ENCODE measurements around the gene MGAT1. TPM values are rescaled to one million over a fixed set of nuclear protein-coding genes. Genes with fewer than 3 reads are reported as not detected.

Gene MGAT1
- total RNA-seq, 1 donor from 2014 or later: 152 TPM

GRCh38 chr5:180787711-180788431, 14.7 kb downstream of the MGAT1 start:
- Histone ChIP-seq H3K36me3 (peaks cover 0 to 33% of the 10 kb centered on the region in 2 donors), H3K27me3 (no peaks in the 10 kb centered on the region), H3K27ac (no peak overlapping the region), H3K4me3 (no peak overlapping the region), H3K4me1 (peaks cover 50% of the 10 kb centered on the region), H3K9me3 (no peaks in the 10 kb centered on the region)
- DNase-seq (ENCODE audit: extremely low spot score in 2 of 2): peak in 1 of 2 donors; percentile 70
- TF ChIP-seq CTCF (IDR thresholded peaks at IDR 0.05) (no peak), POLR2AphosphoS5 (IDR thresholded peaks at IDR 0.05; ENCODE audit: insufficient read depth in 1 of 2, low read depth in 1 of 2) (no peak), POLR2A (IDR thresholded peaks at IDR 0.05) (no peak)
- intact Hi-C loops (cut with DNase I): loop anchor here (5.0 kb wide), 1 partner anchor 74 kb away; the partner anchor contains the start of gene ZFP62

GRCh38 chr5:180786531-180787398, 15.8 kb downstream of the MGAT1 start:
- H3K27me3 ChIP-seq: no peaks in the 10 kb centered on the region
- peak in 1 of 2 donors; percentile 82 for DNase-seq (ENCODE audit: extremely low spot score in 2 of 2)
- peaks cover 50% of the 10 kb centered on the region for H3K4me1 ChIP-seq
- intact Hi-C loops (cut with DNase I): loop anchor here (5.0 kb wide), 1 partner anchor 76 kb away; the partner anchor contains the start of gene ZFP62
- TF ChIP-seq POLR2A (IDR thresholded peaks at IDR 0.05): no peak
- no peak for TF ChIP-seq CTCF (IDR thresholded peaks at IDR 0.05)
- TF ChIP-seq POLR2AphosphoS5 (IDR thresholded peaks at IDR 0.05; ENCODE audit: insufficient read depth in 1 of 2, low read depth in 1 of 2): peak in 1 of 2 donors; percentile 15
- H3K36me3 ChIP-seq: peaks cover 0 to 22% of the 10 kb centered on the region in 2 donors
- no peak overlapping the region for H3K4me3 ChIP-seq
- no peaks in the 10 kb centered on the region for H3K9me3 ChIP-seq
- peak overlapping the region; percentile 81 for H3K27ac ChIP-seq

- Histone ChIP-seq H3K27ac (peak overlapping the region; percentile 81), H3K27me3 (no peaks in the 10 kb centered on the region), H3K36me3 (peaks cover 0 to 13% of the 10 kb centered on the region in 2 donors), H3K4me3 (no peak overlapping the region), H3K4me1 (peaks cover 45% of the 10 kb centered on the region), H3K9me3 (no peaks in the 10 kb centered on the region)
- peak in 1 of 2 donors; percentile 77 for DNase-seq (ENCODE audit: extremely low spot score in 2 of 2)
- intact Hi-C loops (cut with DNase I): loop anchor here (5.0 kb wide), 1 partner anchor 76 kb away; the partner anchor contains the start of gene ZFP62
- TF ChIP-seq POLR2AphosphoS5 (IDR thresholded peaks at IDR 0.05; ENCODE audit: insufficient read depth in 1 of 2, low read depth in 1 of 2): no peak
- TF ChIP-seq POLR2A (IDR thresholded peaks at IDR 0.05): no peak
- TF ChIP-seq CTCF (IDR thresholded peaks at IDR 0.05): no peak
Measured at GRCh38 chr5:180785794-180786221, 16.8 kb downstream of the MGAT1 start.

GRCh38 chr5:180785121-180785781, 17.4 kb downstream of the MGAT1 start:
- intact Hi-C loops (cut with DNase I): loop anchor here (5.0 kb wide), 1 partner anchor 77 kb away; the partner anchor contains the start of gene ZFP62
- Histone ChIP-seq H3K9me3 (no peaks in the 10 kb centered on the region), H3K27me3 (no peaks in the 10 kb centered on the region), H3K27ac (peak overlapping the region; percentile 81), H3K4me1 (peaks cover 44% of the 10 kb centered on the region), H3K36me3 (peaks cover 0 to 9% of the 10 kb centered on the region in 2 donors), H3K4me3 (no peak overlapping the region)
- TF ChIP-seq CTCF (IDR thresholded peaks at IDR 0.05) (no peak), POLR2AphosphoS5 (IDR thresholded peaks at IDR 0.05; ENCODE audit: insufficient read depth in 1 of 2, low read depth in 1 of 2) (peak in 1 of 2 donors; percentile 32), POLR2A (IDR thresholded peaks at IDR 0.05) (no peak)
- peak in 1 of 2 donors; percentile 92 for DNase-seq (ENCODE audit: extremely low spot score in 2 of 2)
